GM10266 (cell line): Measurements from ENCODE around the gene TMEM266.

ENCODE experiments used
- DNase-seq: peaks from one replicate; pipeline ENCODE4 v3.0.0; 2012; ENCODE audit errors: extremely low spot score
- TF ChIP-seq, protein P1 (sequence below): IDR thresholded peaks from 2 replicates; pipeline ENCODE4 v1.5.1; 2012; ENCODE audit warnings: mild to moderate bottlenecking, low read depth; ENCODE audit not compliant: control insufficient read depth, insufficient read depth; ENCODE audit errors: missing control alignments

TMEM266 gene

DNA sequence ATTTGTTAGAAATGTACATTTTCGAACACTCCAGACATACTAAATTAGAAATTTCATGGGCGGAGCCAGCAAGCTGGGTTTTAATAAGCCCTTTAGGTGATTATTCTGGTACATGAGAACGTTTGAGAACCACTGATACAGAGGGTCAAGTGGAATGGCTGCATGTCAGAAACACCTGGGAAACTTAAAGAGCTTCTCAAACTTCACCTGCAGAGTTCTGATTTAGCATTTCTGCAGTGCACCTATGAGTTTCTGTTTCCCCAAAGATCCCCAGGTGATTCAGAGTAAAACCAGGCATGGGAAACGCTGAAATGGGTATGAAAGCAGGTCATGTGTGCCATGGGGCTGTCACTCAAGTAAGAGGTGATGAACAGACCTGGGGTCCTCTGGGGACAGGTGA is 68.1 kb downstream of the TMEM266 start:
- DNase-seq, result no peak
- TF ChIP-seq, protein P1, sequence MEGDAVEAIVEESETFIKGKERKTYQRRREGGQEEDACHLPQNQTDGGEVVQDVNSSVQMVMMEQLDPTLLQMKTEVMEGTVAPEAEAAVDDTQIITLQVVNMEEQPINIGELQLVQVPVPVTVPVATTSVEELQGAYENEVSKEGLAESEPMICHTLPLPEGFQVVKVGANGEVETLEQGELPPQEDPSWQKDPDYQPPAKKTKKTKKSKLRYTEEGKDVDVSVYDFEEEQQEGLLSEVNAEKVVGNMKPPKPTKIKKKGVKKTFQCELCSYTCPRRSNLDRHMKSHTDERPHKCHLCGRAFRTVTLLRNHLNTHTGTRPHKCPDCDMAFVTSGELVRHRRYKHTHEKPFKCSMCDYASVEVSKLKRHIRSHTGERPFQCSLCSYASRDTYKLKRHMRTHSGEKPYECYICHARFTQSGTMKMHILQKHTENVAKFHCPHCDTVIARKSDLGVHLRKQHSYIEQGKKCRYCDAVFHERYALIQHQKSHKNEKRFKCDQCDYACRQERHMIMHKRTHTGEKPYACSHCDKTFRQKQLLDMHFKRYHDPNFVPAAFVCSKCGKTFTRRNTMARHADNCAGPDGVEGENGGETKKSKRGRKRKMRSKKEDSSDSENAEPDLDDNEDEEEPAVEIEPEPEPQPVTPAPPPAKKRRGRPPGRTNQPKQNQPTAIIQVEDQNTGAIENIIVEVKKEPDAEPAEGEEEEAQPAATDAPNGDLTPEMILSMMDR, result no peak

DNA sequence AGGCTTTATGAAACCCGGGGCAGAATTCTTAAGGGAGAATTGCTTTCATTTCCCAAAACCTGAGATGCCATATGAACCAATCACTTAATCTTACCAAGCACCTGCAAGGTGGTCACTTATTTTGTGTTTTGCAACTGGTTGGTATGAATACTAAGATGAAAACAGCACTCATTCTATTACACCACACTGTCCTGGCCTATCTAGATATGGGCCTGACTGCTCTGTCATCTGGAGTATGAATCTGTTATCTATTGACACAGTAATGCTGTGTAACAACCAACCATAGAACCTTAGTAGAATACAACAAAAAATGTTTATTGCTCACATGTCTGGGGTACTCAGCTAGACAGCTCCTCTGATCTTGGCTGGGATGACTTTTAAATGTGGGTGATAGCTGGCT is 74.8 kb downstream of the TMEM266 start:
- TF ChIP-seq, protein P1, result no peak
- no peak for DNase-seq

DNA sequence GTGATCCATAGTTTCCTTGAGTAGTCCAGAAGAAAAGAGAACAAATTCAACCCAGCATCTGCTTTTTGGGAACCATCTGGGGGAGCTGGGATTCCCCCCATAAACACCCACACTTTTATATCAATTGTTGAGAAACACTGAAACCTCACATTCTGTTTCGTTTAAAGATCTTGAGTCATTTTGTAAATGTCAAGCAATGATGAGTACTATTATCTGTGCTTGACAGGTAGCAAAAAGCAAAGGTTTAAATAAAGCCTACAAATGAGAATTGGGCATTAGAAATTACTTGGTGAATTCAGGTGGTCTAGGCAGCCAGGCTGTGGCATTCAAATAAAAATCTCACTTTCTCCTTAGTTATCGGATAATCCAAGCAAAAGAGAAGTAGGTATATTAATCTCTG is 75.7 kb downstream of the TMEM266 start:
- DNase-seq, result no peak
- TF ChIP-seq, protein P1, result no peak

DNA sequence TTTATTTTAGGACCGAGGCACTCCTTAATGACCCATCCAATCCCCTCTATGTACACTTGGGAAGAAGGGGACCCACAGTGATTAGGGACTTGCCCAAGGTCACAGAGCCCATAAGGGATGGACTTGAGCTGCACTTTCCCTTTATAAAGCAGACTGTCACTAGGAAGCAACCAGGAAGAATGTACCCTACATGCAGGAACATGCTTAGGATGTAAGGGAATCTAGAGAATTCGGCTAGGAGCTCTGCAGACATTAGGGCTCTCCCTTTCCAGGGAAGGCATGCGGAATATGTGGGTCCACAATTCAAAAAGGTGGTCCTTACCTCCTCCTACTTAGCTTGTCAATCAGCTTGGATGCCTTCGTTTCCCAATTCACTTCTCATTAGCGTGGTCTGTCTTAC is 78.7 kb downstream of the TMEM266 start:
- TF ChIP-seq, protein P1, result no peak

DNA sequence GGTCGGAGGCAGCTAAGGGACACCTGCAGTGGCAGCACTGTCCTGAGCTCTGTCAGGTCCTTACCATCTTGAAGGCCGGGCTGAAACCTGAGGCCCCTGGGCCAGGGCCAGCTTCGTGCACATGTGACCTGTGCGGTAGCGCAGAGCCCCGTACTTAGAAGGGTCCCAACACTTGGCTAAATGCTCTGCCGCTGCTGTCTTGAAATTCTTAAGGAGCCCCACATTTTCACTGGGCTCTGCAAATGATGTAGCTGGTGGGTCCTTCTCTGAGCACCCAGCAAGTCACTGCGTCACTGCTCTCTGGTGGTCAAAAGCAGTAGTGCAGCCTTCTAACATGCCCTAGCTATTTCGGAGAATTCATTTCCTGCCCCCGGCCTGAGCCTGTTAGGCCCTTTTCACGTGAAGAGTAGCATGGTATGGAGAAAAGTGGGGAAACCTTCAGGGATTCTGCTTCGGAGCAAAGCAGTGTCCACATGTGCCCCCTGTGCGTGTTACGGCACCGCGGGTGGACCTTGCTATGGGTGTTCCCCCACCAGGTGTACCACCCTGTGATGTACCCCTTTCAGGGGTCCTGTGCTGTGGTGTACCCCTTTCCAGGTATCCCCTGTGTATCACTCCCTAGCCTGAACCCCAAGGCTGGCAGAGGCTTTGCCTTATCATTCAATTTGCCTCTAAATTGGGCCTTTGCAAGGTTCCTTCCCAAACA is 79.7 kb downstream of the TMEM266 start:
- peak; percentile 81 for DNase-seq
- TF ChIP-seq, protein P1, result peak; percentile 87

More for the DNA sequence above, 78.7 kb downstream of the TMEM266 start:
- no peak for DNase-seq

DNA sequence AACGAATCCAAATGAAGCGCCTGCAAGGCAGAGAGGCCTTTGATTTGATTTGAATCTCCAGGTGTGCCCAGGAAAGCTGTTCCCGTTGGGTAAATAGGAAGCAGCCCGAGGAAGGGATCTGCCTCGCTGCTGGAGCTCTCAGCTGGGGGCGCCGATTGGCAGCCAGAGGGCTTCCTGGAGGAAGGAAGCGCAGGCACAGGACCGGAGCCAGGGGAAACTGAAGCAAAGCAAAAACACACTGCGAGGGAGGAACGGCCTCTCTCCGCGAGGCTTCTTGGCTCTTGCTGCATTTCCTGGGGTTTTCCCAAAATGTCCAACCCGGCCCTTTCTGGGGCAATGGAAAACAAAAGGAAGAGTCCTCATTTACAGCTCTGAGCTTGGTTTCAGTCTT is 80.3 kb downstream of the TMEM266 start:
- DNase-seq, result no peak
- TF ChIP-seq, protein P1, result no peak

DNA sequence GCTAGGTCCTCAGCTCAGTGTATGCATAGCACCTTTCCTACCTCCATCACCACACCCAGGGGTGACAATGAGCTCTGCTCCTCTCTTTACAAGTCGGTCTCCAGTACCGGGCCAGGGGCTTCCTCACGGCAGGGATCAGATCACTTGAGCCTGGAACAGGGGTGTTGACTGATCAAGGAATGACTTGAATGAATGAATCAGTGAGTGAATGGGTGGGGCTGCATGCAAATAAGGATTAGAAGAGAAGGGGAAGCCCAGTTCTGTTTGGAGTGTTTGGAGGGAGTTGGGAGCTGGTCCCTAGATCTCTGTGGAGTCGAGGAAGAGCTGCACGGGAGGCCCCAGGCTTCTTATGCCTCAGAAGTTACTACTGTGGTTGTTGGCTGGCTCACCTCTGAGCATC is 87.0 kb downstream of the TMEM266 start:
- DNase-seq, result no peak
- TF ChIP-seq, protein P1, result no peak
